Measurements from ENCODE around the gene XDH.

Gene XDH

GRCh38 chr2:31433541-31433940 is 19.0 kb upstream of the XDH start:
- TF ChIP-seq CTCF (IDR thresholded peaks at IDR 0.05; ENCODE audit: control extremely low read depth, extremely low read depth, low read depth, missing control alignments), result no peak
- CTCF ChIA-PET, result no interaction called here
- DNase-seq (ENCODE audit: extremely low spot score), result no peak
- POLR2A ChIA-PET, result no interaction called here

DNA sequence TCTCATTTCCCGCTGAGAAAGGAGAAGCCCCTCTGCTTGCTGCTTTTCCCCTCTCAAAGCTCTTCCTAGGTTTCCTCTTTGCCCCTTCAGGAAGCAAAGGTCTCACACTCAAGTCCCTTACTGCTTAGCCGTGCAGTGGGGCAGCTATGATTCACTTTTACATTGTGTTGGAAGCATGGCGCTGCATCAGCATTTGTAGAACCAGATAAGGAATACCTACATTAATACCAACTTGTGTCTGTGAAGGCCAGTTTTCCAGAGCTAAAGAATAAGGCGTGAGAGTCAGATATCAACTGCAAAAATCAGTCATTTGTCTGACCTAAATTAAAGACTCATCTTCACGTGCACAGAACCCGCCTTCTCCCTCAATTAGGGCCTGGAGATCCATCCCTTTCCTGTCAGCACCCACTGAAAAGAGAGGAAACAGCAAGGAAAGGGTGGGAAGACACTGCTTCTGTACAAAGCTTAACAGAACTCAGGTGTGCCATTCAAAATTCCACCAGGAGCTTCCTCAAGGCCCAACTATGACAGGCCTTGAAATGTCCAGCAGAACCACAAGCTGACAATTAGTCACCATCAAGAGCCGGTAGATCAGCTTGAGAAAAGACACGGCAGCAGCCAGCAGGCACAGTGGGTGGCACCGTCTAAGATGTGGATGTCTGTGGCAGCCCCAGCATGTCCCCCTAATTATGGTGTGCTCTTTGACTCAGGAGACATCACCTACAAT is 16.1 kb upstream of the XDH start:
- ChIA-PET POLR2A (no interaction called here), CTCF (interaction anchor here (0.9 kb wide), 1 partner anchor 10 kb away, joined by 3 read pairs; no protein-coding TSS in a partner anchor)
- TF ChIP-seq CTCF (IDR thresholded peaks at IDR 0.05; ENCODE audit: control extremely low read depth, extremely low read depth, low read depth, missing control alignments), result no peak
- no peak for DNase-seq (ENCODE audit: extremely low spot score)

DNA sequence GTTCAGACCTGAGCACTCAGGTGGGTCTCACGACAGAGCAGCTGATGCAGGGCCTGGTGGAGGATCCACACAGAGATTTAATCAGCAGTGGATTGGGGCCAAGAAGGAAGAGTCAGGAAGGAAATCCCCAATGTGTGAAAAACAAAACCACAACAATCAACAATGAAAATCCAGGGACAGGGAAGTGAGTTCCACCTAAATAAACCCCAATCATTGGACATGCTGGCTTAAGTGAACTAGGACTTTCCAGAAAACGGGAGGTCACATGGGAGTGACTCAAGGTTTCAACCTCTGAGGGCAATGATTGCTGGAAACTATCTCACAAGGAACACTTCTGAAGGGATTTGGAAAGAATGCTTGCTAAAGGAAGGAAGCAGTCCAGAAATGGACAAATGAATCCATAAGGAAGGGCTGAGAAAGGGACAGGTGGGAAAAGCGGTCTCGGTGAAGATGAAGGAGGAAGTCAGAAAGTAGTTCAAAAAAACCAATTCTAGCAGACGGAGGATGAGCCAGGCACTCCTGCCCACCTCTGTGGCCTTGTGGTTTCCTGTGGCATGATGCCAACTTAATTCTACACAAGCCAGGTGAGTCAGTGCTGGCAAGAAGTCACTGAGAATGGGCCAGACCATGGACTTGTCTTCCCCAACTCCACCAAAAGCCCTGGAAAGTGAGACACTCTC is 15.4 kb upstream of the XDH start:
- DNase-seq (ENCODE audit: extremely low spot score), result no peak
- TF ChIP-seq CTCF (IDR thresholded peaks at IDR 0.05; ENCODE audit: control extremely low read depth, extremely low read depth, low read depth, missing control alignments), result no peak
- ChIA-PET POLR2A (no interaction called here), CTCF (interaction anchor here (0.9 kb wide), 1 partner anchor 11 kb away, joined by 3 read pairs; no protein-coding TSS in a partner anchor)

DNA sequence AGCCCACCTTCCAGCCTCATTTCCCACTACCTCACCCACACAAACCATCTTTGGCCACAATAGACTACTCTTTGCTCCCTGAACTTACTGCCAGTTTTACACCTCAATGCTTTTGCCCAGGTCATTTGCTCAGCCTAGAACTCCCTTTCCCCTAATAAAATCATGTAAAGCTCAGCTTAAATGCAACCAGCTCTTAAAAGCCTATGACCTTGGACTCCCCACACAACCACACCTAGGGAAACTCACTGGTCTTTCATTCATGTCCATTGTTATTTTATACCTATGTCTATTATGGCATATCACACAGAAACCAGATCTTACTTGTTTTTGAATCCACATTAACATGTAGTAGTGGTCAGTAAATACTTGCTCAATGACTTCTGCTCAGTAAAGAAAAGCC is 14.5 kb upstream of the XDH start:
- ChIA-PET CTCF (no interaction called here), POLR2A (no interaction called here)
- TF ChIP-seq CTCF (IDR thresholded peaks at IDR 0.05; ENCODE audit: control extremely low read depth, extremely low read depth, low read depth, missing control alignments), result no peak
- DNase-seq (ENCODE audit: extremely low spot score), result no peak

- DNase-seq (ENCODE audit: extremely low spot score), result no peak
- TF ChIP-seq CTCF (IDR thresholded peaks at IDR 0.05; ENCODE audit: control extremely low read depth, extremely low read depth, low read depth, missing control alignments), result no peak
- ChIA-PET CTCF (interaction anchor here (1.6 kb wide), 1 partner anchor 9 kb away, joined by 4 read pairs; no protein-coding TSS in a partner anchor), POLR2A (no interaction called here)
Observed at GRCh38 chr2:31428001-31428418, 13.5 kb upstream of the XDH start.

DNA sequence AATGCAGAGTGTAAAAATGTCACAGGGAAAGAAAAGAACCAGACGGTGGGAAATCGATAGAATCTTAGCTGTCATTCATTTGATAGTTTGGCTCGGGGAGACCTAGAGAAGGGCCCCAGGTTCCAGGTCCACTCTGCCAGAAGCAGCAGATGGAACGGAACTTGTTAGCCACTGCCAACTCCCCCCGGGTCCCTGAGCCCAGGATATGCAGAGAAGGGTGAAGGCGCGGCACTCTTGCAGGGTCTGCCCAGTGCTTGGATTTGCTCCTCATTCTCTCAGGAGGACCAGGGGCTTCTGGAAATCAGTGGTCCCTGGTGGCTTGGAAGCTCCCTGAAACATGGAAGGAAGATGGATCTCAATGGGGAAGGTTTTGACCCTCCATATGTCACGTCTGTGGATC is 11.6 kb upstream of the XDH start:
- no peak for DNase-seq (ENCODE audit: extremely low spot score)
- ChIA-PET POLR2A (no interaction called here), CTCF (interaction anchor here (0.8 kb wide), 1 partner anchor 18 kb away, joined by 4 read pairs; no protein-coding TSS in a partner anchor)
- TF ChIP-seq CTCF (IDR thresholded peaks at IDR 0.05; ENCODE audit: control extremely low read depth, extremely low read depth, low read depth, missing control alignments), result no peak
